HG03457 (cell line): ENCODE measurements around the gene THY1.

Experiments
- ATAC-seq: cut with Tn5 transposase; IDR thresholded peaks from one replicate; pipeline ENCODE4 v1.9.1; 2021; ENCODE audit warnings: moderate number of reproducible peaks; ENCODE audit not compliant: unreplicated experiment

The THY1 gene

GRCh38 chr11:119372260-119373058, 50.5 kb downstream of the THY1 start:
- ATAC-seq, result no peak

GRCh38 chr11:119371778-119372182, 51.2 kb downstream of the THY1 start:
- no peak for ATAC-seq

- ATAC-seq, result no peak
Observed at GRCh38 chr11:119371067-119371601, 51.8 kb downstream of the THY1 start.

GRCh38 chr11:119370486-119371046, 52.4 kb downstream of the THY1 start:
- no peak for ATAC-seq

GRCh38 chr11:119369132-119369925, 53.6 kb downstream of the THY1 start:
- ATAC-seq, result no peak

GRCh38 chr11:119368121-119369034, 54.6 kb downstream of the THY1 start:
- no peak for ATAC-seq

GRCh38 chr11:119367661-119368120, 55.3 kb downstream of the THY1 start:
- ATAC-seq, result no peak
